ENCODE measurements around the gene PIP4K2A. TPM values are rescaled to one million over a fixed set of nuclear protein-coding genes. Genes with fewer than 3 reads are reported as not detected.
A peak's percentile ranks its signal among the peaks of the same experiment; 100 is the strongest.

The PIP4K2A gene
- total RNA-seq, 1 experiment from 2014 or later, result 20.2 TPM

DNA sequence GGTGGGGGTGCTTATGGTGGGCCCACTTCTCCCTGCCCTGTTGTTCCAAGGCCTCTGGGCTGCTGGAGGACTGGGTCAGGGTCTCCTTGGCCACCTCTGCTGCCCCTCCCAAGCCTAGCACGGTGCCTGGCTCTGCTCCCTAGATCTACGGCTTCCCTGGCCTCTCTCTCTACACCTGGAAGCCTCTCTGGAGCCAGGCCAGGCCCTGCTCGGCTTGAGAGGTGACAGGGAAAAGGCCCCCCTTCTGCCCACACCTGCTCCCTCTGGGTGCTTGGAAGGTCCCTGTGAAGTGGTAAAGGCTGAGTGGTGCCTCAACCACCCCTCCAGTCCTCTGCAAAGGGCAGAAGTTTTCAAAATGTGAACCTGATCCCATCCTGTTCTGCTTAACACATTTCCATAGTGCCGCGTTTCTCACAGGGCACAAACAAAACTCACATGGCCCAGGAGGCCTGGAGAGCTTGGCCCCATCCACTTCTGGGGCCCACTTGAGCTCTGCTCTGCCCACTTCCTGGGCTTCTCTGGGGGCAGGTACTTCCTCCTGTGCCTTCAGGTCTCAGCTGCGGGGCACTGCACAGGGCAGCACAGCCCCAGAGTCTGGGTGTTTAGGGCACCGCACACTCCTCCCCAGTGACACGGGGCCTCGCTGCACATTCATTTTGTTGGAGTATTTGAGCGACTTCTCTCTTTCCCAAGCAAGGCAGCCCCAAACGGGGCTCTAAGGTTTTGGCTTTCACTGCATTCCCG, 169.9 kb downstream of the PIP4K2A start:
- ChIA-PET POLR2A (ENCODE audit: unreplicated experiment) (no interaction called here), CTCF (no interaction called here)
- no TSS peak for BruUV-seq (replicated peaks)
- H3K4me3 ChIP-seq (ENCODE audit: low read length), result no peak overlapping the region
- no peaks in the 10 kb centered on the region for H3K36me3 ChIP-seq (ENCODE audit: low read depth, low read length)
- no peaks in the 10 kb centered on the region for H3K27me3 ChIP-seq (ENCODE audit: low read length)
- no peak for DNase-seq
- no peak overlapping the region for H3K4me2 ChIP-seq (ENCODE audit: low read length)
- intact Hi-C loops (cut with micrococcal nuclease), result no loop called here
- TF ChIP-seq EZH2 (IDR thresholded peaks at IDR 0.05; ENCODE audit: low read length, unreplicated experiment), result no peak
- TF ChIP-seq, protein P1, sequence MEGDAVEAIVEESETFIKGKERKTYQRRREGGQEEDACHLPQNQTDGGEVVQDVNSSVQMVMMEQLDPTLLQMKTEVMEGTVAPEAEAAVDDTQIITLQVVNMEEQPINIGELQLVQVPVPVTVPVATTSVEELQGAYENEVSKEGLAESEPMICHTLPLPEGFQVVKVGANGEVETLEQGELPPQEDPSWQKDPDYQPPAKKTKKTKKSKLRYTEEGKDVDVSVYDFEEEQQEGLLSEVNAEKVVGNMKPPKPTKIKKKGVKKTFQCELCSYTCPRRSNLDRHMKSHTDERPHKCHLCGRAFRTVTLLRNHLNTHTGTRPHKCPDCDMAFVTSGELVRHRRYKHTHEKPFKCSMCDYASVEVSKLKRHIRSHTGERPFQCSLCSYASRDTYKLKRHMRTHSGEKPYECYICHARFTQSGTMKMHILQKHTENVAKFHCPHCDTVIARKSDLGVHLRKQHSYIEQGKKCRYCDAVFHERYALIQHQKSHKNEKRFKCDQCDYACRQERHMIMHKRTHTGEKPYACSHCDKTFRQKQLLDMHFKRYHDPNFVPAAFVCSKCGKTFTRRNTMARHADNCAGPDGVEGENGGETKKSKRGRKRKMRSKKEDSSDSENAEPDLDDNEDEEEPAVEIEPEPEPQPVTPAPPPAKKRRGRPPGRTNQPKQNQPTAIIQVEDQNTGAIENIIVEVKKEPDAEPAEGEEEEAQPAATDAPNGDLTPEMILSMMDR (conservative IDR thresholded peaks at IDR 0.05; ENCODE audit: low read depth, low read length), result no peak
- no peak for TF ChIP-seq EZH2phosphoT487 (IDR thresholded peaks at IDR 0.05; ENCODE audit: borderline replicate concordance, low read length)
- H4K20me1 ChIP-seq (ENCODE audit: low read length), result no peaks in the 10 kb centered on the region
- H3K4me1 ChIP-seq (ENCODE audit: insufficient read depth, low read length), result no peaks in the 10 kb centered on the region
- H3K9me2 ChIP-seq (replicated peaks; ENCODE audit: low read length), result no peaks in the 10 kb centered on the region
- no peak overlapping the region for H2AFZ ChIP-seq (ENCODE audit: low read length)
- no peak overlapping the region for H3K27ac ChIP-seq (ENCODE audit: low read length)
- no peak for ATAC-seq
- no peaks in the 10 kb centered on the region for H3F3A ChIP-seq (ENCODE audit: low read length, unreplicated experiment)
- H3K9ac ChIP-seq (ENCODE audit: low read length), result no peak overlapping the region
- no peaks in the 10 kb centered on the region for H3K79me2 ChIP-seq (ENCODE audit: low read length)
- H3K9me3 ChIP-seq (ENCODE audit: low read length), result no peaks in the 10 kb centered on the region

DNA sequence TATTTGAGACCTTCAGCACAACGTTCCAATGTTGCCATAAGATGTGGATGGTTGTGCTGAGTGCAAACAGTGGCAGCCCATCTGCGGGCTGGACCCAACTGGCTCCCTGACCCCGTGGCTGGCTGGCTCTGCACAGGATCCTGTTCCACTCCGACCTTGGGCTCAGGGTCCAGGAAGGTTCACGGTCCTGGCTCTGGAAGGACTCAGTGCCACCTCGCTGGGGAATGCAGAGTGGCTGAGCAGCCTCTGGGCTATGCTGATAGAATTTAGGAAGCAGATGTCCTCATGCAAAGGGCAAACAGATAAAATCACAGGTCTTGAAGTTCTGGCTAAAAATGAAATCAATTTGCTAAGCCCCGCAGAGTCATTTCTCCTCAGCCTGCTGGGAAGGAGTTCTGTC, 171.6 kb downstream of the PIP4K2A start:
- no peaks in the 10 kb centered on the region for H3K9me3 ChIP-seq (ENCODE audit: low read length)
- CTCF ChIA-PET, result no interaction called here
- TF ChIP-seq, protein P1 (conservative IDR thresholded peaks at IDR 0.05; ENCODE audit: low read depth, low read length), result no peak
- TF ChIP-seq EZH2 (IDR thresholded peaks at IDR 0.05; ENCODE audit: low read length, unreplicated experiment) (no peak), EZH2phosphoT487 (IDR thresholded peaks at IDR 0.05; ENCODE audit: borderline replicate concordance, low read length) (no peak)
- BruUV-seq (replicated peaks), result no TSS peak
- H3K4me2 ChIP-seq (ENCODE audit: low read length), result no peak overlapping the region
- H3K36me3 ChIP-seq (ENCODE audit: low read depth, low read length), result no peaks in the 10 kb centered on the region
- H2AFZ ChIP-seq (ENCODE audit: low read length), result no peak overlapping the region
- no peak overlapping the region for H3K9ac ChIP-seq (ENCODE audit: low read length)
- ATAC-seq, result no peak
- no peak for DNase-seq
- POLR2A ChIA-PET (ENCODE audit: unreplicated experiment), result no interaction called here
- H3K4me3 ChIP-seq (ENCODE audit: low read length), result no peak overlapping the region
- H3F3A ChIP-seq (ENCODE audit: low read length, unreplicated experiment), result no peaks in the 10 kb centered on the region
- H3K27ac ChIP-seq (ENCODE audit: low read length), result no peak overlapping the region
- no peaks in the 10 kb centered on the region for H3K79me2 ChIP-seq (ENCODE audit: low read length)
- no peaks in the 10 kb centered on the region for H4K20me1 ChIP-seq (ENCODE audit: low read length)
- no peaks in the 10 kb centered on the region for H3K9me2 ChIP-seq (replicated peaks; ENCODE audit: low read length)
- intact Hi-C loops (cut with micrococcal nuclease), result no loop called here
- H3K4me1 ChIP-seq (ENCODE audit: insufficient read depth, low read length), result no peaks in the 10 kb centered on the region
- H3K27me3 ChIP-seq (ENCODE audit: low read length), result no peaks in the 10 kb centered on the region

GRCh38 chr10:22541900-22542299, 172.5 kb downstream of the PIP4K2A start:
- Histone ChIP-seq H3K4me1 (ENCODE audit: insufficient read depth, low read length) (no peaks in the 10 kb centered on the region), H3K4me2 (ENCODE audit: low read length) (no peak overlapping the region), H3K79me2 (ENCODE audit: low read length) (no peaks in the 10 kb centered on the region), H3K27ac (ENCODE audit: low read length) (no peak overlapping the region), H3K9me2 (replicated peaks; ENCODE audit: low read length) (no peaks in the 10 kb centered on the region), H3K9me3 (ENCODE audit: low read length) (no peaks in the 10 kb centered on the region), H2AFZ (ENCODE audit: low read length) (no peak overlapping the region), H3F3A (ENCODE audit: low read length, unreplicated experiment) (no peaks in the 10 kb centered on the region), H3K4me3 (ENCODE audit: low read length) (no peak overlapping the region), H4K20me1 (ENCODE audit: low read length) (no peaks in the 10 kb centered on the region), H3K9ac (ENCODE audit: low read length) (no peak overlapping the region), H3K36me3 (ENCODE audit: low read depth, low read length) (no peaks in the 10 kb centered on the region), H3K27me3 (ENCODE audit: low read length) (no peaks in the 10 kb centered on the region)
- DNase-seq (no peak), ATAC-seq (peak; percentile 46)
- BruUV-seq (replicated peaks), result no TSS peak
- POLR2A ChIA-PET (ENCODE audit: unreplicated experiment), result no interaction called here
- TF ChIP-seq EZH2phosphoT487 (IDR thresholded peaks at IDR 0.05; ENCODE audit: borderline replicate concordance, low read length), result no peak
- TF ChIP-seq EZH2 (IDR thresholded peaks at IDR 0.05; ENCODE audit: low read length, unreplicated experiment), result no peak
- TF ChIP-seq, protein P1 (conservative IDR thresholded peaks at IDR 0.05; ENCODE audit: low read depth, low read length), result no peak
- CTCF ChIA-PET, result no interaction called here
- intact Hi-C loops (cut with micrococcal nuclease), result no loop called here

All from PC-3 (cell line).